HCT116 (cell line): ENCODE measurements around the gene CHMP2A. TPM values are rescaled to one million over a fixed set of nuclear protein-coding genes. Genes with fewer than 3 reads are reported as not detected.

Experiments
- ATAC-seq: fragments of 200-7000 bp; cut with Tn5 transposase; 2 replicates; pipeline ENCODE4 v1.9.1; 2020; ENCODE audit warnings: mild to moderate bottlenecking, moderate library complexity
- BruUV-seq: library from RNA; stranded (reverse); fragments of 400-500 nt; replicated peaks from 2 replicates; lab custom pipeline; 2021; lab: Mats Ljungman, UMichigan
- CTCF ChIA-PET: fragments of 300-600 bp; sonication (Branson Sonifier 250); formaldehyde crosslinking; loops from one replicate; lab custom pipeline; 2021; ENCODE audit warnings: antibody characterized with exemption; lab: Charles Lee
- POLR2A ChIA-PET: fragments of 300-600, 350-600 bp; sonication (Branson Sonifier 250); formaldehyde crosslinking; loops from one replicate; lab custom pipeline; 2021; ENCODE audit warnings: antibody characterized with exemption; lab: Charles Lee
- RAD21 ChIA-PET, 2 experiments: fragments of 300-600 bp; sonication (Branson Sonifier 250); formaldehyde crosslinking; loops; one replicate each; lab custom pipeline; 2023; ENCODE audit warnings: low total read pairs in 2 of 2; ENCODE audit not compliant: uncharacterized antibody in 2 of 2, unreplicated experiment in 2 of 2, low non-redundant PET in 1 of 2; lab: Charles Lee
- DNase-seq: peaks from one replicate; pipeline ENCODE4 v3.0.0-alpha.2; 2010; ENCODE audit warnings: low read depth, low spot score
- H2AFZ ChIP-seq: fragments of 200-600 bp; shearing (Covaris generic), sonication (generic); 2 replicates; pipeline ENCODE4 v1.6.1; 2017; ENCODE audit warnings: low read depth, mixed run types, mixed read lengths, antibody characterized with exemption, low read length; ENCODE audit not compliant: poor library complexity, severe bottlenecking
- H3K27ac ChIP-seq: 2 replicates; pipeline ENCODE4 v1.5.1; 2012; ENCODE audit warnings: low read depth, low read length
- H3K27me3 ChIP-seq: fragments of 200-600 bp; sonication (generic); 2 replicates; pipeline ENCODE4 v1.6.1; 2016; ENCODE audit warnings: mixed run types, low read length, mixed read lengths; ENCODE audit not compliant: insufficient read depth
- H3K36me3 ChIP-seq, 2 experiments: fragments of 200-500 bp in 1 of 2; fragments of 200-600 bp in 1 of 2; sonication (Bioruptor generic) in 1 of 2; sonication (generic) in 1 of 2; 2 replicates each; pipeline versions ENCODE4 v1.5.1 to v1.6.1; 2014 to 2016; ENCODE audit warnings: low read length in 2 of 2, inconsistent platforms in 1 of 2, mixed read lengths in 1 of 2, mixed run types in 1 of 2; ENCODE audit not compliant: insufficient read depth in 2 of 2, control insufficient read depth in 1 of 2
- H3K4me1 ChIP-seq, 2 experiments: fragments of 200-600 bp in 1 of 2; sonication (generic) in 1 of 2; 2 replicates each; pipeline versions ENCODE4 v1.5.1 to v1.6.1; 2012 to 2017; ENCODE audit warnings: low read length in 2 of 2, inconsistent platforms in 1 of 2, mild to moderate bottlenecking in 1 of 2, mixed read lengths in 1 of 2, mixed run types in 1 of 2, moderate library complexity in 1 of 2; ENCODE audit not compliant: insufficient read depth in 2 of 2, control insufficient read depth in 1 of 2
- H3K4me2 ChIP-seq: fragments of 200-600 bp; sonication (generic); 2 replicates; pipeline ENCODE4 v1.6.1; 2017; ENCODE audit warnings: mixed run types, low read length, mixed read lengths
- H3K4me3 ChIP-seq, 2 experiments: fragments of 200-600 bp in 1 of 2; sonication (generic) in 1 of 2; replicated peaks in 1 of 2; 2 replicates each; pipeline ENCODE4 v1.5.1; 2011 to 2016; ENCODE audit warnings: low read length in 2 of 2, control low read depth in 1 of 2, low read depth in 1 of 2, mild to moderate bottlenecking in 1 of 2, mixed read lengths in 1 of 2, mixed run types in 1 of 2
- H3K79me2 ChIP-seq: fragments of 200-600 bp; sonication (generic); 2 replicates; pipeline ENCODE4 v1.6.1; 2017; ENCODE audit warnings: mild to moderate bottlenecking, mixed run types, low read length, moderate library complexity, mixed read lengths; ENCODE audit not compliant: insufficient read depth
- H3K9ac ChIP-seq: fragments of 200-600 bp; sonication (generic); 2 replicates; pipeline ENCODE4 v1.6.1; 2016; ENCODE audit warnings: low read length, mixed read lengths
- H3K9me2 ChIP-seq: fragments of 200-600 bp; sonication (generic), shearing (Covaris generic); 2 replicates; pipeline ENCODE4 v1.6.1; 2017; ENCODE audit warnings: mixed run types, mild to moderate bottlenecking, moderate library complexity; ENCODE audit not compliant: insufficient read depth
- H3K9me3 ChIP-seq, 2 experiments: fragments of 200-500 bp in 1 of 2; fragments of 200-600 bp in 1 of 2; sonication (Bioruptor generic) in 1 of 2; sonication (generic) in 1 of 2; 2 replicates each; pipeline ENCODE4 v1.6.1; 2014 to 2017; ENCODE audit warnings: low read length in 2 of 2, mixed read lengths in 2 of 2, inconsistent platforms in 1 of 2, low read depth in 1 of 2, mild to moderate bottlenecking in 1 of 2, mixed run types in 1 of 2, moderate library complexity in 1 of 2; ENCODE audit not compliant: control insufficient read depth in 1 of 2, insufficient read depth in 1 of 2
- H4K20me1 ChIP-seq: fragments of 200-600 bp; sonication (generic), shearing (Covaris generic); 2 replicates; pipeline ENCODE4 v1.6.1; 2017; ENCODE audit warnings: mixed run types, mild to moderate bottlenecking, moderate library complexity; ENCODE audit not compliant: insufficient read depth
- ATF3 ChIP-seq: IDR thresholded peaks from 2 replicates; pipeline ENCODE4 v1.6.1; 2012
- CEBPB ChIP-seq: IDR thresholded peaks from 2 replicates; pipeline ENCODE4 v1.6.1; 2012; ENCODE audit warnings: low read depth
- EZH2 ChIP-seq: fragments of 200-600 bp; sonication (generic); IDR thresholded peaks from 2 replicates; pipeline ENCODE4 v1.6.1; 2017; ENCODE audit warnings: antibody characterized with exemption, mixed run types
- POLR2AphosphoS5 ChIP-seq: IDR thresholded peaks from 2 replicates; pipeline ENCODE4 v1.6.1; 2011; ENCODE audit warnings: mild to moderate bottlenecking, low read depth, low read length, moderate library complexity
- RAD21 ChIP-seq: IDR thresholded peaks from 2 replicates; pipeline ENCODE4 v1.6.1; 2012; ENCODE audit warnings: low read depth, mild to moderate bottlenecking
- SP1 ChIP-seq: IDR thresholded peaks from 2 replicates; pipeline ENCODE4 v1.6.1; 2012; ENCODE audit warnings: low read depth
- SRF ChIP-seq: IDR thresholded peaks from 2 replicates; pipeline ENCODE4 v1.6.1; 2012; ENCODE audit warnings: low read depth
- TCF7L2 ChIP-seq: IDR thresholded peaks from 2 replicates; pipeline ENCODE4 v1.7.0; 2011; ENCODE audit warnings: borderline replicate concordance, inconsistent platforms; ENCODE audit not compliant: insufficient read depth, insufficient read length; ENCODE audit errors: extremely low read depth
- ZBTB33 ChIP-seq: IDR thresholded peaks from 2 replicates; pipeline ENCODE4 v1.6.1; 2011; ENCODE audit warnings: mild to moderate bottlenecking, low read length, moderate library complexity; ENCODE audit not compliant: insufficient replicate concordance; ENCODE audit errors: extremely low read depth
- ZNF274 ChIP-seq: fragments of 200-500 bp; sonication (Bioruptor generic); IDR thresholded peaks from 2 replicates; pipeline ENCODE4 v1.6.1; 2014; ENCODE audit warnings: mild to moderate bottlenecking, low read depth, low read length, inconsistent platforms
- intact Hi-C: fragments of 100-400 bp; cut with micrococcal nuclease; formaldehyde crosslinking; loops from 2 replicates; pipeline ENCODE4 v1.10.0; 2022
- total RNA-seq: library from RNA; stranded (reverse); gene quantifications from one replicate; pipeline ENCODE4 v1.2.1, GENCODE V29; 2021; ENCODE audit not compliant: unreplicated experiment
- TF ChIP-seq, protein P1 (sequence below), 3 experiments: fragments of 200-600 bp in 1 of 3; sonication (generic) in 1 of 3; IDR thresholded peaks in 2 of 3; conservative IDR thresholded peaks in 1 of 3; 2 replicates each; pipeline ENCODE4 v1.5.1; 2012 to 2017; ENCODE audit warnings: low read depth in 2 of 3, low read length in 2 of 3, antibody characterized with exemption in 1 of 3, borderline replicate concordance in 1 of 3, control low read depth in 1 of 3, mild to moderate bottlenecking in 1 of 3, mixed read lengths in 1 of 3, mixed run types in 1 of 3, moderate library complexity in 1 of 3; ENCODE audit not compliant: insufficient read depth in 1 of 3

CHMP2A gene
- total RNA-seq, 1 experiment from 2014 or later: 125 TPM

GRCh38 chr19:58538257-58539168, 16.4 kb downstream of the CHMP2A start:
- POLR2A ChIA-PET: no interaction called here
- TF ChIP-seq CEBPB (no peak), RAD21 (no peak), SP1 (no peak), ZNF274 (no peak), ATF3 (no peak), TCF7L2 (no peak), ZBTB33 (no peak), EZH2 (no peak), SRF (no peak), POLR2AphosphoS5 (no peak)
- TF ChIP-seq, protein P1, sequence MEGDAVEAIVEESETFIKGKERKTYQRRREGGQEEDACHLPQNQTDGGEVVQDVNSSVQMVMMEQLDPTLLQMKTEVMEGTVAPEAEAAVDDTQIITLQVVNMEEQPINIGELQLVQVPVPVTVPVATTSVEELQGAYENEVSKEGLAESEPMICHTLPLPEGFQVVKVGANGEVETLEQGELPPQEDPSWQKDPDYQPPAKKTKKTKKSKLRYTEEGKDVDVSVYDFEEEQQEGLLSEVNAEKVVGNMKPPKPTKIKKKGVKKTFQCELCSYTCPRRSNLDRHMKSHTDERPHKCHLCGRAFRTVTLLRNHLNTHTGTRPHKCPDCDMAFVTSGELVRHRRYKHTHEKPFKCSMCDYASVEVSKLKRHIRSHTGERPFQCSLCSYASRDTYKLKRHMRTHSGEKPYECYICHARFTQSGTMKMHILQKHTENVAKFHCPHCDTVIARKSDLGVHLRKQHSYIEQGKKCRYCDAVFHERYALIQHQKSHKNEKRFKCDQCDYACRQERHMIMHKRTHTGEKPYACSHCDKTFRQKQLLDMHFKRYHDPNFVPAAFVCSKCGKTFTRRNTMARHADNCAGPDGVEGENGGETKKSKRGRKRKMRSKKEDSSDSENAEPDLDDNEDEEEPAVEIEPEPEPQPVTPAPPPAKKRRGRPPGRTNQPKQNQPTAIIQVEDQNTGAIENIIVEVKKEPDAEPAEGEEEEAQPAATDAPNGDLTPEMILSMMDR (IDR thresholded peaks at IDR 0.05 in 2 of 3, conservative IDR thresholded peaks at IDR 0.05 in 1 of 3; ENCODE audit: borderline replicate concordance in 1 of 3, insufficient read depth in 1 of 3, low read depth in 2 of 3, low read length in 2 of 3): no peak
- ATAC-seq (no peak), DNase-seq (no peak)
- H2AFZ ChIP-seq: no peak overlapping the region
- no peaks in the 10 kb centered on the region for H3K9me2 ChIP-seq
- peaks cover 3 to 5% of the 10 kb centered on the region in 2 experiments for H3K4me1 ChIP-seq
- H3K4me2 ChIP-seq: no peak overlapping the region
- no TSS peak for BruUV-seq
- H3K9me3 ChIP-seq: no peaks in the 10 kb centered on the region
- CTCF ChIA-PET: no interaction called here
- no peak overlapping the region for H3K27ac ChIP-seq
- H3K27me3 ChIP-seq: peaks cover 14% of the 10 kb centered on the region; the same call in 1 of the 2 replicates
- no peaks in the 10 kb centered on the region for H3K79me2 ChIP-seq
- no peaks in the 10 kb centered on the region for H3K36me3 ChIP-seq
- RAD21 ChIA-PET: no interaction called here
- H3K4me3 ChIP-seq: no peak overlapping the region
- no peak overlapping the region for H3K9ac ChIP-seq
- intact Hi-C loops: no loop called here
- no peaks in the 10 kb centered on the region for H4K20me1 ChIP-seq
